NCI-H1048 (cell line): ENCODE data around the gene BACH1.

ENCODE experiments used
- DNase-seq: peaks from one replicate; lab custom pipeline; 2025; lab: John Stamatoyannopoulos, UW

The BACH1 gene

GRCh38 chr21:29293495-29293894 lies 5.2 kb upstream of the BACH1 start:
- no peak for DNase-seq

- no peak for DNase-seq
Observed at GRCh38 chr21:29295066-29295650, 3.6 kb upstream of the BACH1 start.

- no peak for DNase-seq
Observed at GRCh38 chr21:29296446-29296845, 2.3 kb upstream of the BACH1 start.

- DNase-seq: no peak
Observed at GRCh38 chr21:29297483-29298347, 1.0 kb upstream of the BACH1 start.

GRCh38 chr21:29299046-29299915 lies 559 bp downstream of the BACH1 start:
- no peak for DNase-seq

GRCh38 chr21:29299916-29300806 lies 1.4 kb downstream of the BACH1 start:
- DNase-seq: no peak

- DNase-seq: no peak
Observed at GRCh38 chr21:29300807-29301138, 2.1 kb downstream of the BACH1 start.

GRCh38 chr21:29301691-29302090 lies 3.0 kb downstream of the BACH1 start:
- DNase-seq: no peak

GRCh38 chr21:29302359-29302875 lies 3.7 kb downstream of the BACH1 start:
- DNase-seq: no peak

- DNase-seq: no peak
Observed at GRCh38 chr21:29303288-29303687, 4.6 kb downstream of the BACH1 start.

GRCh38 chr21:29304597-29304996 lies 5.9 kb downstream of the BACH1 start:
- DNase-seq: no peak

GRCh38 chr21:29305068-29305467 lies 6.3 kb downstream of the BACH1 start:
- DNase-seq: no peak

- no peak for DNase-seq
Observed at GRCh38 chr21:29305561-29305960, 6.8 kb downstream of the BACH1 start.

GRCh38 chr21:29306920-29307319 lies 8.2 kb downstream of the BACH1 start:
- DNase-seq: no peak

- no peak for DNase-seq
Observed at GRCh38 chr21:29307718-29308455, 9.2 kb downstream of the BACH1 start.

- no peak for DNase-seq
Observed at GRCh38 chr21:29308456-29308783, 9.7 kb downstream of the BACH1 start.

GRCh38 chr21:29309703-29310102 lies 11.0 kb downstream of the BACH1 start:
- no peak for DNase-seq

- DNase-seq: no peak
Observed at GRCh38 chr21:29311802-29312201, 13.1 kb downstream of the BACH1 start.

GRCh38 chr21:29312981-29313380 lies 14.3 kb downstream of the BACH1 start:
- no peak for DNase-seq

- no peak for DNase-seq
Observed at GRCh38 chr21:29313662-29314408, 15.1 kb downstream of the BACH1 start.
